H1 (cell line): ENCODE measurements around the gene CNTN5.

Experiments
- ATF3 ChIP-seq: IDR thresholded peaks from 2 replicates; pipeline ENCODE4 v1.6.1; 2011; ENCODE audit warnings: low read depth, mild to moderate bottlenecking, low read length; ENCODE audit not compliant: insufficient read depth
- CBX5 ChIP-seq: fragments of 300-800, 300-1000 bp; sonication (generic); IDR thresholded peaks from 2 replicates; pipeline ENCODE4 v1.7.1; 2016; ENCODE audit warnings: antibody characterized with exemption, low read length, low read depth
- CEBPB ChIP-seq: IDR thresholded peaks from 2 replicates; pipeline ENCODE4 v1.6.1; 2012; ENCODE audit warnings: low read depth, low read length
- CTCF ChIP-seq, 3 experiments: IDR thresholded peaks; 1 replicate in 2 of 3; 2 replicates in 1 of 3; pipeline versions ENCODE4 v1.5.1 to v1.6.1; 2011; ENCODE audit warnings: low read length in 3 of 3, mild to moderate bottlenecking in 3 of 3, inconsistent platforms in 2 of 3, low read depth in 1 of 3, moderate library complexity in 1 of 3; ENCODE audit not compliant: insufficient read depth in 1 of 3; ENCODE audit errors: control extremely low read depth in 1 of 3
- EP300 ChIP-seq, 2 experiments: IDR thresholded peaks; 1 replicate in 1 of 2; 2 replicates in 1 of 2; pipeline ENCODE4 v1.6.1; 2011 to 2012; ENCODE audit warnings: low read depth in 2 of 2, low read length in 2 of 2, mild to moderate bottlenecking in 2 of 2, borderline replicate concordance in 1 of 2, inconsistent platforms in 1 of 2, moderate library complexity in 1 of 2
- EZH2 ChIP-seq: fragments of 200-600 bp; sonication (generic); IDR thresholded peaks from 2 replicates; pipeline ENCODE4 v1.7.1; 2012; ENCODE audit warnings: low read depth, mild to moderate bottlenecking, moderate library complexity, low read length, inconsistent platforms; ENCODE audit not compliant: severe bottlenecking
- FOSL1 ChIP-seq: IDR thresholded peaks from 2 replicates; pipeline ENCODE4 v1.6.1; 2011; ENCODE audit warnings: mild to moderate bottlenecking, low read depth, low read length, moderate library complexity; ENCODE audit not compliant: insufficient read depth
- HDAC6 ChIP-seq: IDR thresholded peaks from one replicate; pipeline ENCODE4 v1.7.1; 2012; ENCODE audit warnings: low read depth, mild to moderate bottlenecking, inconsistent platforms, low read length, moderate library complexity
- POLR2A ChIP-seq, 2 experiments: IDR thresholded peaks; 1 replicate in 1 of 2; 2 replicates in 1 of 2; pipeline ENCODE4 v1.6.1; 2011; ENCODE audit warnings: low read depth in 2 of 2, low read length in 2 of 2, mild to moderate bottlenecking in 2 of 2; ENCODE audit errors: control extremely low read depth in 1 of 2
- RAD21 ChIP-seq, 2 experiments: IDR thresholded peaks in 1 of 2; conservative IDR thresholded peaks in 1 of 2; 2 replicates each; pipeline ENCODE4 v1.6.1; 2011; ENCODE audit warnings: low read depth in 2 of 2, low read length in 2 of 2, improper control_type of control experiment in 1 of 2, inconsistent platforms in 1 of 2, mild to moderate bottlenecking in 1 of 2, moderate library complexity in 1 of 2
- RBBP5 ChIP-seq: IDR thresholded peaks from 2 replicates; pipeline ENCODE4 v1.7.1; 2012; ENCODE audit warnings: low read depth, mild to moderate bottlenecking, inconsistent platforms, low read length, moderate library complexity, borderline replicate concordance
- TAF1 ChIP-seq: IDR thresholded peaks from 2 replicates; pipeline ENCODE4 v1.6.1; 2011; ENCODE audit warnings: mild to moderate bottlenecking, low read depth, low read length
- TAF7 ChIP-seq: optimal IDR thresholded peaks from 2 replicates; pipeline ENCODE3; 2011; ENCODE audit warnings: low read depth, mild to moderate bottlenecking, inconsistent platforms, low read length, moderate library complexity, borderline replicate concordance
- ZNF274 ChIP-seq: IDR thresholded peaks from 2 replicates; pipeline ENCODE4 v1.7.0; 2012; ENCODE audit warnings: low read length, borderline replicate concordance; ENCODE audit errors: extremely low read depth

DNA sequence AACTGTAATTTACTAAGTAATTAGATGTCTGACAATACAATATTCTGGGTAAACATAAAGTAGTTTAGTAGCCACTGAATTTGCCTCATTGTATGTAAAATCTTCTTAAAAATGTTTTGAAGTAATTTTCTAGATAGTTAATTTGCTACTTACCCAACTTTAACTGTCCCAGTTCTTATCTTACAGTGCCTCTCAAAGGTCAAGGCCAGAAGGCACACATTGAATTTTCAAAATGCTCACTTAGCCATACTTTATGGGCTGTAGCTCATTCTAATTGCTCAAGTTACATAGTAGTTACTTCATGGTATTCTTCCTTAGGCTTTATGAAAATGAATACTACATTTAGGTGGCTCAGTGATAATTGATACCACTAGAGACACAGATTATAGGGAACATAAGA, 666.6 kb downstream of the CNTN5 start:
- TF ChIP-seq POLR2A (IDR thresholded peaks at IDR 0.05; ENCODE audit: control extremely low read depth in 1 of 2, low read depth in 2 of 2, low read length in 2 of 2) (no peak), ZNF274 (no peak), EZH2 (no peak), HDAC6 (no peak), TAF1 (no peak), FOSL1 (no peak), CBX5 (no peak), CTCF (IDR thresholded peaks at IDR 0.05; ENCODE audit: control extremely low read depth in 1 of 3, insufficient read depth in 1 of 3, low read depth in 1 of 3, low read length in 3 of 3) (peak in 2 of 3 experiments; percentile 12 to 29; a peak in 2 of 4 replicates), RAD21 (IDR thresholded peaks at IDR 0.05 in 1 of 2, conservative IDR thresholded peaks at IDR 0.05 in 1 of 2; ENCODE audit: low read depth in 2 of 2, low read length in 2 of 2) (peak; percentile 61 to 62), RBBP5 (no peak), CEBPB (no peak), ATF3 (no peak), TAF7 (no peak), EP300 (IDR thresholded peaks at IDR 0.05; ENCODE audit: borderline replicate concordance in 1 of 2, low read depth in 2 of 2, low read length in 2 of 2) (no peak)
